Prostate gland (tissue), 2 donors: ENCODE data around the gene TIGD2.

Source experiments
- CTCF ChIP-seq, 4 experiments: fragments of 200-600 bp in 2 of 4; fragments of 450-650 bp in 2 of 4; sonication (generic) in 2 of 4; IDR thresholded peaks; 1 replicate in 3 of 4; 2 replicates in 1 of 4; pipeline ENCODE4 v1.5.1; 2016 to 2019; ENCODE audit warnings: antibody characterized with exemption in 4 of 4, mild to moderate bottlenecking in 2 of 4, moderate library complexity in 2 of 4
- POLR2A ChIP-seq: fragments of 450-650 bp; IDR thresholded peaks from one replicate; pipeline ENCODE4 v1.6.1; 2016; ENCODE audit warnings: antibody characterized with exemption, mild to moderate bottlenecking

GRCh38 chr4:89129080-89129640 is 17.8 kb downstream of the TIGD2 start:
- TF ChIP-seq POLR2A (no peak), CTCF (IDR thresholded peaks at IDR 0.05) (no peak)
